K562 (cell line): ENCODE results near the gene MYRIP. TPM values are rescaled to one million over a fixed set of nuclear protein-coding genes. Genes with fewer than 3 reads are reported as not detected.
A peak's percentile ranks its signal among the peaks of the same experiment; 100 is the strongest.

Experiments used
- BCL6 ChIP-seq: fragments of 250-450 bp; sonication (Bioruptor Pico); IDR thresholded peaks from 2 replicates; pipeline ENCODE4 v1.4.0; 2020
- CHD2 ChIP-seq: IDR thresholded peaks from 2 replicates; pipeline ENCODE4 v1.6.1; 2011; ENCODE audit warnings: low read depth, low read length
- MAFG ChIP-seq: fragments of 450-650 bp; conservative IDR thresholded peaks from 2 replicates; pipeline ENCODE4 v1.6.1; 2016; ENCODE audit warnings: missing genetic modification characterization, missing compliant biosample characterization
- MTA2 ChIP-seq: fragments of 450-650 bp; IDR thresholded peaks from 2 replicates; pipeline ENCODE4 v1.6.1; 2016; ENCODE audit warnings: low read depth
- PHB2 ChIP-seq: fragments of 450-650 bp; IDR thresholded peaks from 2 replicates; pipeline ENCODE4 v1.6.1; 2017; ENCODE audit warnings: low read depth
- PHTF2 ChIP-seq: fragments of 250-450 bp; sonication (Bioruptor Pico); IDR thresholded peaks from 2 replicates; pipeline ENCODE4 v1.5.0; 2021; ENCODE audit warnings: mild to moderate bottlenecking
- REST ChIP-seq, 2 experiments: fragments of 450-650 bp; formaldehyde crosslinking in 1 of 2; IDR thresholded peaks; 2 replicates each; pipeline versions ENCODE4 v1.4.0 to v1.6.1; 2014 to 2020; ENCODE audit warnings: mild to moderate bottlenecking in 2 of 2, borderline replicate concordance in 1 of 2, low read depth in 1 of 2
- RREB1 ChIP-seq: fragments of 250-450 bp; sonication (Bioruptor Pico); IDR thresholded peaks from 2 replicates; pipeline ENCODE4 v1.4.0; 2020
- SAFB2 ChIP-seq: fragments of 200-400 bp; formaldehyde crosslinking; IDR thresholded peaks from 2 replicates; pipeline ENCODE4 v1.6.1; 2018; ENCODE audit warnings: borderline replicate concordance, low read length, low read depth, moderate library complexity; ENCODE audit not compliant: severe bottlenecking
- SP2 ChIP-seq: IDR thresholded peaks from 2 replicates; pipeline ENCODE4 v1.6.1; 2011; ENCODE audit warnings: mild to moderate bottlenecking, low read depth, low read length, moderate library complexity; ENCODE audit not compliant: poor library complexity, severe bottlenecking; ENCODE audit errors: extremely low read depth
- ZBTB34 ChIP-seq: fragments of 250-450 bp; sonication (Bioruptor Pico); IDR thresholded peaks from 2 replicates; pipeline ENCODE4 v1.8.0; 2021; ENCODE audit warnings: mild to moderate bottlenecking, moderate library complexity
- ZNF584 ChIP-seq: fragments of 200-800 bp; sonication (Bioruptor generic); IDR thresholded peaks from 2 replicates; pipeline ENCODE4 v1.6.1; 2016; ENCODE audit warnings: low read depth, mild to moderate bottlenecking, missing genetic modification characterization, missing compliant biosample characterization
- ZZZ3 ChIP-seq: fragments of 450-650 bp; IDR thresholded peaks from 2 replicates; pipeline ENCODE4 v1.6.1; 2016; ENCODE audit warnings: antibody characterized with exemption, mild to moderate bottlenecking, moderate library complexity
- polyA plus RNA-seq, 8 experiments: library from polyadenylated mRNA; depleted of rRNA in 4 of 8; stranded (reverse) in 5 of 8; unstranded in 3 of 8; fragments of >200 nt; fragmentation: Nextera tagmentation in 2 of 8; fragmentation: Illumina TruSeq in 1 of 8; extraction: Ambion mirVana in 2 of 8; extraction: Trizol in 1 of 8; gene quantifications; 2 replicates each; pipeline versions ENCODE4 v1.2.1 to v1.2.3, GENCODE V29; 2011 to 2014; ENCODE audit warnings: inconsistent platforms in 1 of 8, missing spikeins in 1 of 8
- total RNA-seq, 7 experiments: library from RNA; depleted of rRNA in 6 of 7; stranded (reverse); fragments of >200 nt in 6 of 7; fragmentation: Illumina TruSeq in 2 of 7; extraction: Trizol in 2 of 7; gene quantifications; 2 replicates each; pipeline versions ENCODE4 v1.2.1 to v1.2.3, GENCODE V29; 2011 to 2021; ENCODE audit warnings: low replicate concordance in 1 of 7

The MYRIP gene
- total and polyA plus RNA-seq, 9 of the 15 experiments (the other 6 are each of a cell fraction or from before 2014, with no cell fraction given) = 0.03 to 0.12 TPM; not detected in 7

GRCh38 chr3:40309418-40309924 is 500.1 kb downstream of the MYRIP start, which contains the start of gene EIF1B (continued):
- TF ChIP-seq ZNF584 (CRISPR knock-in tag) (no peak), CHD2 (peak; percentile 65; the same call in 1 of the 2 replicates), BCL6 (CRISPR knock-in tag) (no peak), SP2 (peak; percentile 16), RREB1 (no peak; the same call in 1 of the 2 replicates), MAFG (tag) (no peak), SAFB2 (no peak), MTA2 (no peak), PHTF2 (CRISPR knock-in tag) (0 out of 2 replicates have a peak, but pooled peaks have one; percentile 53), ZBTB34 (CRISPR knock-in tag) (no peak), REST (IDR thresholded peaks at IDR 0.05; ENCODE audit: borderline replicate concordance) (peak; percentile 94), REST (CRISPR knock-in tag; IDR thresholded peaks at IDR 0.05; ENCODE audit: low read depth) (0 out of 2 replicates have a peak, but pooled peaks have one; percentile 28), ZZZ3 (no peak), PHB2 (no peak)
